Measurements from ENCODE around the gene VPREB3.

Gene VPREB3

GRCh38 chr22:23790819-23791737 lies 36.9 kb upstream of the VPREB3 start:
- Histone ChIP-seq H3K9me3 (ENCODE audit: control insufficient read depth, low read length) (no peaks in the 10 kb centered on the region), H3K4me1 (peaks cover 3% of the 10 kb centered on the region), H3K27me3 (ENCODE audit: control insufficient read depth, insufficient read depth, low read length) (no peaks in the 10 kb centered on the region), H3K9ac (no peak overlapping the region), H3K27ac (no peak overlapping the region), H3K79me2 (peaks cover 15% of the 10 kb centered on the region), H3K4me2 (ENCODE audit: low read length) (no peak overlapping the region), H3K4me3 (ENCODE audit: low read depth, low read length) (no peak overlapping the region), H2AFZ (no peak overlapping the region), H3K36me3 (ENCODE audit: control insufficient read depth, insufficient read depth, low read length) (no peaks in the 10 kb centered on the region)
- no peak for TF ChIP-seq CTCF (IDR thresholded peaks at IDR 0.05)

DNA sequence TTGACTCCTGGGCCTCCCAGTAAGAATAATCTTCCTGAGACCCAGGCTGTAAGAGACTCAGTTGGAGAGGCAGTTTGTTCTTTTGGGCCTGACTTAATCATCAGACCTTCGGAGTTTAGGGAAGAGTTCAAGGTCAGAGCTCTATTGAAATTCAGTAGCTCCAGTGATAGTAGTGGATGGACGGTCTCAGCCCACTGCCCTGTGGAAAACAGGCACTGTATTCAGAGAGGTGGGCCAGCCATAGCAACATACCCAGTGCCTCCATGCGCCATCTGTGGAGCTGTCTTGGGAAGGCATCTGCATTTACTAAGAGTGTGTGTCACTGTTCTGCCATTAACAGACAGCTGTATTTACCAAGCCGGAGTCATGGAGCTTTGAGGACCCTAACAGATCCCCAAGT lies 35.4 kb upstream of the VPREB3 start:
- no peaks in the 10 kb centered on the region for H3K27me3 ChIP-seq (ENCODE audit: control insufficient read depth, insufficient read depth, low read length)
- H3K27ac ChIP-seq, result no peak overlapping the region
- H3K4me1 ChIP-seq, result peaks cover 3% of the 10 kb centered on the region
- no peak overlapping the region for H3K4me3 ChIP-seq (ENCODE audit: low read depth, low read length)
- H3K9me3 ChIP-seq (ENCODE audit: control insufficient read depth, low read length), result no peaks in the 10 kb centered on the region
- no peak overlapping the region for H3K9ac ChIP-seq
- no peak for TF ChIP-seq CTCF (IDR thresholded peaks at IDR 0.05)
- no peak overlapping the region for H3K4me2 ChIP-seq (ENCODE audit: low read length)
- no peaks in the 10 kb centered on the region for H3K36me3 ChIP-seq (ENCODE audit: control insufficient read depth, insufficient read depth, low read length)
- H2AFZ ChIP-seq, result no peak overlapping the region
- peaks cover 15% of the 10 kb centered on the region for H3K79me2 ChIP-seq

GRCh38 chr22:23789121-23789520 lies 34.9 kb upstream of the VPREB3 start:
- no peak for TF ChIP-seq CTCF (IDR thresholded peaks at IDR 0.05)
- H3K27ac ChIP-seq, result no peak overlapping the region
- H3K4me1 ChIP-seq, result peaks cover 3% of the 10 kb centered on the region
- no peak overlapping the region for H3K4me3 ChIP-seq (ENCODE audit: low read depth, low read length)
- H2AFZ ChIP-seq, result no peak overlapping the region
- no peak overlapping the region for H3K4me2 ChIP-seq (ENCODE audit: low read length)
- no peak overlapping the region for H3K9ac ChIP-seq
- peaks cover 15% of the 10 kb centered on the region for H3K79me2 ChIP-seq
- no peaks in the 10 kb centered on the region for H3K9me3 ChIP-seq (ENCODE audit: control insufficient read depth, low read length)
- H3K27me3 ChIP-seq (ENCODE audit: control insufficient read depth, insufficient read depth, low read length), result no peaks in the 10 kb centered on the region
- H3K36me3 ChIP-seq (ENCODE audit: control insufficient read depth, insufficient read depth, low read length), result no peaks in the 10 kb centered on the region

GRCh38 chr22:23787910-23788309 lies 33.7 kb upstream of the VPREB3 start:
- H2AFZ ChIP-seq, result no peak overlapping the region
- H3K4me1 ChIP-seq, result peaks cover 3% of the 10 kb centered on the region
- H3K79me2 ChIP-seq, result peaks cover 15% of the 10 kb centered on the region
- H3K27me3 ChIP-seq (ENCODE audit: control insufficient read depth, insufficient read depth, low read length), result no peaks in the 10 kb centered on the region
- H3K9me3 ChIP-seq (ENCODE audit: control insufficient read depth, low read length), result no peaks in the 10 kb centered on the region
- H3K4me2 ChIP-seq (ENCODE audit: low read length), result peak overlapping the region; percentile 68
- no peak overlapping the region for H3K9ac ChIP-seq
- no peak for TF ChIP-seq CTCF (IDR thresholded peaks at IDR 0.05)
- no peaks in the 10 kb centered on the region for H3K36me3 ChIP-seq (ENCODE audit: control insufficient read depth, insufficient read depth, low read length)
- peak overlapping the region; percentile 85 for H3K4me3 ChIP-seq (ENCODE audit: low read depth, low read length)
- no peak overlapping the region for H3K27ac ChIP-seq

DNA sequence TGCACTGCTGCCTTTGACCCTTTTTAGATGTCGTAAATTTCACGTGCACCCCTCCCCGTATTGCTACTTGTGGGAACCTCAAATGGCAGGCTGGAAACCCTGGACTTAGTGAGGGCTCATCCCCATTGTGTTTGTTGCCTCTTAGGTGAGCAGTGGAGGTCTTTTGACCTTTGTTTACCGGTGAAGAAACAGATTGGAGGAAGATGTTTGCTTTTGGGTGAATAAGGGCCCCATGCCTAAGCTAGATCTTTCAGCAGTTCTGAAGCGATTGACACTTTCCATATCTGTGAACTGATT lies 33.3 kb upstream of the VPREB3 start:
- H3K4me3 ChIP-seq (ENCODE audit: low read depth, low read length), result peak overlapping the region; percentile 85
- H3K36me3 ChIP-seq (ENCODE audit: control insufficient read depth, insufficient read depth, low read length), result no peaks in the 10 kb centered on the region
- peaks cover 15% of the 10 kb centered on the region for H3K79me2 ChIP-seq
- H2AFZ ChIP-seq, result peak overlapping the region; percentile 33
- no peaks in the 10 kb centered on the region for H3K27me3 ChIP-seq (ENCODE audit: control insufficient read depth, insufficient read depth, low read length)
- H3K27ac ChIP-seq, result peak overlapping the region; percentile 97
- H3K9ac ChIP-seq, result no peak overlapping the region
- peaks cover 3% of the 10 kb centered on the region for H3K4me1 ChIP-seq
- H3K9me3 ChIP-seq (ENCODE audit: control insufficient read depth, low read length), result no peaks in the 10 kb centered on the region
- TF ChIP-seq CTCF (IDR thresholded peaks at IDR 0.05), result no peak
- peak overlapping the region; percentile 68 for H3K4me2 ChIP-seq (ENCODE audit: low read length)

All from parathyroid adenoma (tissue), 2 donors.